HEK293 (cell line): Measurements from ENCODE around the gene ANKRD44.
"Not testable (repeated sequence)": the region's sequence is repeated elsewhere in the genome, so short reads cannot be mapped to it uniquely, and the experiment has no call there.

Experiments
- CTCF ChIA-PET: fragments of 350-600 bp; formaldehyde crosslinking; extraction: SDS; loops from one replicate; lab custom pipeline; 2021; ENCODE audit warnings: antibody characterized with exemption; lab: Yijun Ruan, JAX
- POLR2A ChIA-PET: fragments of 300-600 bp; formaldehyde crosslinking; extraction: SDS; loops from one replicate; lab custom pipeline; 2020; ENCODE audit warnings: antibody characterized with exemption, inconsistent platforms; lab: Yijun Ruan, JAX
- H3K27ac ChIP-seq: fragments of 200-500 bp; sonication (Bioruptor generic); 2 replicates; pipeline ENCODE4 v1.5.1; 2014; ENCODE audit warnings: low read depth, low read length, control low read depth, inconsistent platforms; ENCODE audit errors: extremely low read depth
- H3K36me3 ChIP-seq, 2 experiments: fragments of 200-500 bp in 1 of 2; sonication (Bioruptor generic) in 1 of 2; 1 replicate in 1 of 2; 2 replicates in 1 of 2; pipeline ENCODE4 v1.5.1; 2014 to 2017; ENCODE audit warnings: inconsistent platforms in 2 of 2, low read length in 2 of 2; ENCODE audit not compliant: control insufficient read depth in 2 of 2, insufficient read depth in 1 of 2
- H3K4me1 ChIP-seq: fragments of 200-500 bp; sonication (Bioruptor generic); 2 replicates; pipeline ENCODE4 v1.5.1; 2014; ENCODE audit warnings: mild to moderate bottlenecking, low read length, inconsistent platforms; ENCODE audit not compliant: control insufficient read depth, insufficient read depth
- H3K4me3 ChIP-seq: 2 replicates; pipeline ENCODE4 v1.5.1; 2011; ENCODE audit warnings: low read depth, mild to moderate bottlenecking, control low read depth, low read length, moderate library complexity
- H3K9me3 ChIP-seq: fragments of 200-500 bp; sonication (Bioruptor generic); 2 replicates; pipeline ENCODE4 v1.5.1; 2014; ENCODE audit warnings: low read depth, low read length, inconsistent platforms; ENCODE audit not compliant: control insufficient read depth, insufficient read depth
- BCL11B ChIP-seq: fragments of 450-650 bp; formaldehyde crosslinking; IDR thresholded peaks from 2 replicates; pipeline ENCODE4 v1.5.1; 2016; ENCODE audit warnings: low read depth, missing biosample characterization, missing genetic modification characterization
- KLF9 ChIP-seq: fragments of 450-650 bp; formaldehyde crosslinking; IDR thresholded peaks from 2 replicates; pipeline ENCODE4 v1.5.1; 2016; ENCODE audit warnings: missing biosample characterization, missing genetic modification characterization, low read depth
- SALL2 ChIP-seq: fragments of 450-650 bp; formaldehyde crosslinking; IDR thresholded peaks from 2 replicates; pipeline ENCODE4 v1.5.0; 2017; ENCODE audit warnings: missing biosample characterization, mild to moderate bottlenecking, missing genetic modification characterization, borderline replicate concordance
- YY2 ChIP-seq: fragments of 450-650 bp; formaldehyde crosslinking; IDR thresholded peaks from 2 replicates; pipeline ENCODE4 v1.5.1; 2016; ENCODE audit warnings: missing biosample characterization, missing genetic modification characterization
- ZBTB48 ChIP-seq: fragments of 450-650 bp; formaldehyde crosslinking; IDR thresholded peaks from 2 replicates; pipeline ENCODE4 v1.5.1; 2016; ENCODE audit warnings: missing biosample characterization, missing genetic modification characterization
- ZNF133 ChIP-seq: fragments of 450-650 bp; formaldehyde crosslinking; IDR thresholded peaks from 2 replicates; pipeline ENCODE4 v1.5.1; 2016; ENCODE audit warnings: missing biosample characterization, missing genetic modification characterization
- ZNF266 ChIP-seq: fragments of 450-650 bp; formaldehyde crosslinking; IDR thresholded peaks from 2 replicates; pipeline ENCODE4 v1.5.1; 2016; ENCODE audit warnings: missing biosample characterization, missing genetic modification characterization, low read depth
- ZNF311 ChIP-seq: fragments of 450-650 bp; formaldehyde crosslinking; IDR thresholded peaks from 2 replicates; pipeline ENCODE4 v1.5.1; 2017; ENCODE audit warnings: missing biosample characterization, missing genetic modification characterization, borderline replicate concordance
- ZNF335 ChIP-seq: fragments of 450-650 bp; formaldehyde crosslinking; conservative IDR thresholded peaks from 2 replicates; pipeline ENCODE4 v1.5.1; 2016; ENCODE audit warnings: missing biosample characterization, missing genetic modification characterization
- ZNF350 ChIP-seq: fragments of 450-650 bp; formaldehyde crosslinking; IDR thresholded peaks from 2 replicates; pipeline ENCODE4 v1.5.0; 2017; ENCODE audit warnings: missing biosample characterization, mild to moderate bottlenecking, missing genetic modification characterization
- ZNF549 ChIP-seq: fragments of 450-650 bp; IDR thresholded peaks from 2 replicates; pipeline ENCODE4 v1.5.1; 2018; ENCODE audit warnings: missing biosample characterization, missing genetic modification characterization, mild to moderate bottlenecking, inconsistent platforms, moderate library complexity
- ZNF555 ChIP-seq: fragments of 450-650 bp; formaldehyde crosslinking; conservative IDR thresholded peaks from 2 replicates; pipeline ENCODE4 v1.5.1; 2017; ENCODE audit warnings: missing biosample characterization, mild to moderate bottlenecking, missing genetic modification characterization, inconsistent platforms
- ZNF560 ChIP-seq: fragments of 450-650 bp; formaldehyde crosslinking; IDR thresholded peaks from 2 replicates; pipeline ENCODE4 v1.5.1; 2017; ENCODE audit warnings: missing biosample characterization, missing genetic modification characterization, borderline replicate concordance
- ZNF585B ChIP-seq: fragments of 450-650 bp; formaldehyde crosslinking; IDR thresholded peaks from 2 replicates; pipeline ENCODE4 v1.5.1; 2016; ENCODE audit warnings: missing biosample characterization, missing genetic modification characterization
- ZNF600 ChIP-seq: fragments of 450-650 bp; formaldehyde crosslinking; IDR thresholded peaks from 2 replicates; pipeline ENCODE4 v1.5.1; 2016; ENCODE audit warnings: missing biosample characterization, missing genetic modification characterization
- ZNF610 ChIP-seq: fragments of 450-650 bp; formaldehyde crosslinking; IDR thresholded peaks from 2 replicates; pipeline ENCODE4 v1.5.1; 2016; ENCODE audit warnings: missing biosample characterization, missing genetic modification characterization, borderline replicate concordance
- ZNF701 ChIP-seq: fragments of 450-650 bp; formaldehyde crosslinking; IDR thresholded peaks from 2 replicates; pipeline ENCODE4 v1.5.1; 2016; ENCODE audit warnings: missing biosample characterization, missing genetic modification characterization
- ZSCAN16 ChIP-seq: fragments of 450-650 bp; formaldehyde crosslinking; IDR thresholded peaks from 2 replicates; pipeline ENCODE4 v1.5.1; 2016; ENCODE audit warnings: missing biosample characterization, missing genetic modification characterization
- ZSCAN30 ChIP-seq: fragments of 450-650 bp; IDR thresholded peaks from 2 replicates; pipeline ENCODE4 v1.5.1; 2018; ENCODE audit warnings: missing biosample characterization, mild to moderate bottlenecking, missing genetic modification characterization, moderate library complexity
- TF ChIP-seq, protein P1 (sequence below): fragments of 450-650 bp; formaldehyde crosslinking; IDR thresholded peaks from 2 replicates; pipeline ENCODE4 v1.5.1; 2016; ENCODE audit warnings: missing biosample characterization, missing genetic modification characterization
- TF ChIP-seq, protein P2 (sequence below): fragments of 450-650 bp; formaldehyde crosslinking; IDR thresholded peaks from 2 replicates; pipeline ENCODE4 v1.5.1; 2016; ENCODE audit warnings: missing biosample characterization, missing genetic modification characterization
- TF ChIP-seq, protein P3 (sequence below): fragments of 450-650 bp; formaldehyde crosslinking; IDR thresholded peaks from 2 replicates; pipeline ENCODE4 v1.5.1; 2017; ENCODE audit warnings: missing biosample characterization, missing genetic modification characterization
- TF ChIP-seq, protein P4 (sequence below): fragments of 450-650 bp; formaldehyde crosslinking; IDR thresholded peaks from 2 replicates; pipeline ENCODE4 v1.5.1; 2016; ENCODE audit warnings: missing biosample characterization, missing genetic modification characterization, low read depth
- TF ChIP-seq, protein P5 (sequence below): fragments of 450-650 bp; formaldehyde crosslinking; IDR thresholded peaks from 2 replicates; pipeline ENCODE4 v1.5.1; 2016; ENCODE audit warnings: missing biosample characterization, missing genetic modification characterization, borderline replicate concordance

The ANKRD44 gene

DNA sequence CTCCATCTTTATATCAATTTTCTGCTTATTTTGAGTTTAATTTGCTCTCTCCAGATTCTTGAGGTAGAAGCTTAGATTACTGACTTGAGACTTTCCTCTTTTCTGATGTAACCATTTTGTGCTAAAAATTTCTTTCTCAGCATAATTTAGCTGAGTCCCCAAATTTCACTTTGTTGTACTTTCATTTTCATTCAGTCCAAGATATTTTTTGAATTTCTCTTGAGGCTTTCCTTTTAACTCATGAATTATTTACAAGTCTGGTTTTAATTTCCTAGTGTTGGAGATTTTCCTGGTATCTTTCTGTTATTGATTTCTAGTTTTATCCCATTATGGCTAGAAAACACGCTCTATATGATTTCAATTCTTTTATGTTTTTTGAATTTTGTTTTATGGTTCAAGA, 239.4 kb downstream of the ANKRD44 start:
- Histone ChIP-seq H3K4me1 (no peaks in the 10 kb centered on the region; the same call in 1 of the 2 replicates), H3K27ac (no peak overlapping the region), H3K4me3 (no peak overlapping the region), H3K9me3 (no peaks in the 10 kb centered on the region), H3K36me3 (no peaks in the 10 kb centered on the region)
- CTCF ChIA-PET: interaction anchor here (0.6 kb wide), 1 partner anchor 1613 kb away, joined by 5 read pairs; no protein-coding TSS in a partner anchor
- TF ChIP-seq ZNF335 (tag by site-specific recombination) (no peak), SALL2 (tag by site-specific recombination) (no peak), ZNF266 (tag by site-specific recombination) (no peak), BCL11B (no peak), ZNF701 (tag by site-specific recombination) (no peak), ZNF133 (tag by site-specific recombination) (no peak), ZNF555 (tag by site-specific recombination) (no peak), ZNF311 (tag by site-specific recombination) (no peak), ZSCAN30 (no peak), ZNF585B (no peak), ZNF610 (tag by site-specific recombination) (no peak), ZSCAN16 (tag by site-specific recombination) (no peak)
- TF ChIP-seq, protein P1, sequence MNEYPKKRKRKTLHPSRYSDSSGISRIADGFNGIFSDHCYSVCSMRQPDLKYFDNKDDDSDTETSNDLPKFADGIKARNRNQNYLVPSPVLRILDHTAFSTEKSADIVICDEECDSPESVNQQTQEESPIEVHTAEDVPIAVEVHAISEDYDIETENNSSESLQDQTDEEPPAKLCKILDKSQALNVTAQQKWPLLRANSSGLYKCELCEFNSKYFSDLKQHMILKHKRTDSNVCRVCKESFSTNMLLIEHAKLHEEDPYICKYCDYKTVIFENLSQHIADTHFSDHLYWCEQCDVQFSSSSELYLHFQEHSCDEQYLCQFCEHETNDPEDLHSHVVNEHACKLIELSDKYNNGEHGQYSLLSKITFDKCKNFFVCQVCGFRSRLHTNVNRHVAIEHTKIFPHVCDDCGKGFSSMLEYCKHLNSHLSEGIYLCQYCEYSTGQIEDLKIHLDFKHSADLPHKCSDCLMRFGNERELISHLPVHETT (tag by site-specific recombination): no peak
- TF ChIP-seq, protein P2, sequence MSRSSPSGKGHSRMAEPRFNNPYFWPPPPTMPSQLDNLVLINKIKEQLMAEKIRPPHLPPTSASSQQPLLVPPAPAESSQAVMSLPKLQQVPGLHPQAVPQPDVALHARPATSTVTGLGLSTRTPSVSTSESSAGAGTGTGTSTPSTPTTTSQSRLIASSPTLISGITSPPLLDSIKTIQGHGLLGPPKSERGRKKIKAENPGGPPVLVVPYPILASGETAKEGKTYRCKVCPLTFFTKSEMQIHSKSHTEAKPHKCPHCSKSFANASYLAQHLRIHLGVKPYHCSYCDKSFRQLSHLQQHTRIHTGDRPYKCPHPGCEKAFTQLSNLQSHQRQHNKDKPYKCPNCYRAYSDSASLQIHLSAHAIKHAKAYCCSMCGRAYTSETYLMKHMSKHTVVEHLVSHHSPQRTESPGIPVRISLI: no peak
- POLR2A ChIA-PET: no interaction called here

DNA sequence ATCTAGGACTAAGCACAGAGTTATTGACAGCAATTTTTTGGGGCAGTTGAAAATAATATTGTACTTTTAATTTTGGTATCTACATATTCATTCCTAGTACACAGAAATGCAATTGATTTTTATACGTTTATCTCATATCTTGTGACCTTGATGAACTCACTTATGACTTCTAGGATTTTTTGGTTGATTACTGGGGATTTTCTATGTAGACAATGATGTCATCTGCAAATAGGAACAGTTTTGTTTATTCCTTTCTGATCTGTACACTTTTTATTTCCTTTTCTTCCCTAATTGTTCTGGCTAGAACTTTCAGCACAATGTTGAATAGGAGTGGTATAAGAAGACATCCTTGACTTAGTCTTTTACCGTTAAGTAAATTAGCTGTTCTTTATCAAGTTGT, 240.6 kb downstream of the ANKRD44 start:
- no peak for TF ChIP-seq ZNF350 (tag by site-specific recombination)
- TF ChIP-seq, protein P3, sequence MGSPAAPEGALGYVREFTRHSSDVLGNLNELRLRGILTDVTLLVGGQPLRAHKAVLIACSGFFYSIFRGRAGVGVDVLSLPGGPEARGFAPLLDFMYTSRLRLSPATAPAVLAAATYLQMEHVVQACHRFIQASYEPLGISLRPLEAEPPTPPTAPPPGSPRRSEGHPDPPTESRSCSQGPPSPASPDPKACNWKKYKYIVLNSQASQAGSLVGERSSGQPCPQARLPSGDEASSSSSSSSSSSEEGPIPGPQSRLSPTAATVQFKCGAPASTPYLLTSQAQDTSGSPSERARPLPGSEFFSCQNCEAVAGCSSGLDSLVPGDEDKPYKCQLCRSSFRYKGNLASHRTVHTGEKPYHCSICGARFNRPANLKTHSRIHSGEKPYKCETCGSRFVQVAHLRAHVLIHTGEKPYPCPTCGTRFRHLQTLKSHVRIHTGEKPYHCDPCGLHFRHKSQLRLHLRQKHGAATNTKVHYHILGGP (tag by site-specific recombination): peak; percentile 22; the same call in 1 of the 2 replicates
- TF ChIP-seq, protein P4, sequence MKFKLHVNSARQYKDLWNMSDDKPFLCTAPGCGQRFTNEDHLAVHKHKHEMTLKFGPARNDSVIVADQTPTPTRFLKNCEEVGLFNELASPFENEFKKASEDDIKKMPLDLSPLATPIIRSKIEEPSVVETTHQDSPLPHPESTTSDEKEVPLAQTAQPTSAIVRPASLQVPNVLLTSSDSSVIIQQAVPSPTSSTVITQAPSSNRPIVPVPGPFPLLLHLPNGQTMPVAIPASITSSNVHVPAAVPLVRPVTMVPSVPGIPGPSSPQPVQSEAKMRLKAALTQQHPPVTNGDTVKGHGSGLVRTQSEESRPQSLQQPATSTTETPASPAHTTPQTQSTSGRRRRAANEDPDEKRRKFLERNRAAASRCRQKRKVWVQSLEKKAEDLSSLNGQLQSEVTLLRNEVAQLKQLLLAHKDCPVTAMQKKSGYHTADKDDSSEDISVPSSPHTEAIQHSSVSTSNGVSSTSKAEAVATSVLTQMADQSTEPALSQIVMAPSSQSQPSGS (tag by site-specific recombination): 0 out of 2 replicates have a peak, but pooled peaks have one; percentile 34
- TF ChIP-seq ZNF600 (tag by site-specific recombination): no peak
- TF ChIP-seq, protein P5, sequence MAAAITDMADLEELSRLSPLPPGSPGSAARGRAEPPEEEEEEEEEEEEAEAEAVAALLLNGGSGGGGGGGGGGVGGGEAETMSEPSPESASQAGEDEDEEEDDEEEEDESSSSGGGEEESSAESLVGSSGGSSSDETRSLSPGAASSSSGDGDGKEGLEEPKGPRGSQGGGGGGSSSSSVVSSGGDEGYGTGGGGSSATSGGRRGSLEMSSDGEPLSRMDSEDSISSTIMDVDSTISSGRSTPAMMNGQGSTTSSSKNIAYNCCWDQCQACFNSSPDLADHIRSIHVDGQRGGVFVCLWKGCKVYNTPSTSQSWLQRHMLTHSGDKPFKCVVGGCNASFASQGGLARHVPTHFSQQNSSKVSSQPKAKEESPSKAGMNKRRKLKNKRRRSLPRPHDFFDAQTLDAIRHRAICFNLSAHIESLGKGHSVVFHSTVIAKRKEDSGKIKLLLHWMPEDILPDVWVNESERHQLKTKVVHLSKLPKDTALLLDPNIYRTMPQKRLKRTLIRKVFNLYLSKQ (tag by site-specific recombination): no peak
- no peak for TF ChIP-seq ZBTB48
- TF ChIP-seq ZNF560 (tag by site-specific recombination): no peak
- no peak for TF ChIP-seq YY2
- no peak for TF ChIP-seq KLF9 (tag by site-specific recombination)
- no peak for TF ChIP-seq ZSCAN30
- no peak for TF ChIP-seq ZNF610 (tag by site-specific recombination)
- TF ChIP-seq ZNF549 (tag by site-specific recombination): no peak
- H3K4me1 ChIP-seq: no peaks in the 10 kb centered on the region; the same call in 1 of the 2 replicates
- no peak overlapping the region for H3K27ac ChIP-seq
- H3K9me3 ChIP-seq: no peaks in the 10 kb centered on the region
- no peak overlapping the region for H3K4me3 ChIP-seq
- H3K36me3 ChIP-seq: no peaks in the 10 kb centered on the region
- ChIA-PET POLR2A (no interaction called here), CTCF (interaction anchor here (0.6 to 0.7 kb wide), 3 partner anchors 23 to 112 kb away, joined by 3 to 7 read pairs (median 4); no protein-coding TSS in a partner anchor)

DNA sequence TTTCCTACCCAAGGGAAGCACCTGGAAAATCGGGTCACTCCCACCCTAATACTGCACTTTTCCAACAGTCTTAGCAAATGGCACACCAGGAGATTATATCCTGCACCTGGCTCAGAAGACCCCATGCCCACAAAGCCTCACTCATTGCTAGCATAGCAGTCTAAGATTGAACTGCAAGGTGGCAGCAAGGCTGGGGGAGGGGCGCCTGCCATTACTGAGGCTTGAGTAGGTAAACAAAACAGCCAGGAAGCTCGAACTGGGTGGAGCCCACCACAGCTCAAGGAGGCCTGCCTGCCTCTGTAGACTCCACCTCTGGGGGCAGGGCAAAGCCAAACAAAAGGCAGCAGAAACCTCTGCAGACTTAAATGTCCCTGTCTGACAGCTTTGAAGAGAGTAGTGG, 248.0 kb downstream of the ANKRD44 start:
- POLR2A ChIA-PET, H3K4me1 ChIP-seq, H3K36me3 ChIP-seq, H3K27ac ChIP-seq, CTCF ChIA-PET, H3K9me3 ChIP-seq, H3K4me3 ChIP-seq: not testable (repeated sequence)
